ENCODE measurements around the gene SPATC1L. TPM values are rescaled to one million over a fixed set of nuclear protein-coding genes. Genes with fewer than 3 reads are reported as not detected.

SPATC1L gene
- total RNA-seq, 2 experiments from 2014 or later = 4.2 to 4.8 TPM

DNA sequence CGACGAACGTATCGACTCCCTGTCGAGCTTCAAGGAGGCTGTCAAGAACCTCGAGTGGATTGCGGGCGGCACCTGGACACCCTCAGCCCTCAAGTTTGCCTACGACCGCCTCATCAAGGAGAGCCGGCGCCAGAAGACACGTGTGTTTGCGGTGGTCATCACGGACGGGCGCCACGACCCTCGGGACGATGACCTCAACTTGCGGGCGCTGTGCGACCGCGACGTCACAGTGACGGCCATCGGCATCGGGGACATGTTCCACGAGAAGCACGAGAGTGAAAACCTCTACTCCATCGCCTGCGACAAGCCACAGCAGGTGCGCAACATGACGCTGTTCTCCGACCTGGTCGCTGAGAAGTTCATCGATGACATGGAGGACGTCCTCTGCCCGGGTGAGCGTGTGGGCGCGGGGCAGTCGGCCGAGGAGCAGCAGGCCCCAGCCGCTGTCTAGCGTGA is 58.4 kb downstream of the SPATC1L start:
- ATAC-seq (no peak), DNase-seq (peak; percentile 31)
- H3K27me3 Mint-ChIP-seq = no peaks in the 10 kb centered on the region
- no peak overlapping the region for H3K4me3 Mint-ChIP-seq
- H3K4me1 Mint-ChIP-seq = no peaks in the 10 kb centered on the region
- H3K9me3 Mint-ChIP-seq (ENCODE audit: low read depth) = no peaks in the 10 kb centered on the region
- CTCF ChIA-PET = no interaction called here
- no peaks in the 10 kb centered on the region for H3K36me3 Mint-ChIP-seq
- no peak overlapping the region for H3K27ac Mint-ChIP-seq

DNA sequence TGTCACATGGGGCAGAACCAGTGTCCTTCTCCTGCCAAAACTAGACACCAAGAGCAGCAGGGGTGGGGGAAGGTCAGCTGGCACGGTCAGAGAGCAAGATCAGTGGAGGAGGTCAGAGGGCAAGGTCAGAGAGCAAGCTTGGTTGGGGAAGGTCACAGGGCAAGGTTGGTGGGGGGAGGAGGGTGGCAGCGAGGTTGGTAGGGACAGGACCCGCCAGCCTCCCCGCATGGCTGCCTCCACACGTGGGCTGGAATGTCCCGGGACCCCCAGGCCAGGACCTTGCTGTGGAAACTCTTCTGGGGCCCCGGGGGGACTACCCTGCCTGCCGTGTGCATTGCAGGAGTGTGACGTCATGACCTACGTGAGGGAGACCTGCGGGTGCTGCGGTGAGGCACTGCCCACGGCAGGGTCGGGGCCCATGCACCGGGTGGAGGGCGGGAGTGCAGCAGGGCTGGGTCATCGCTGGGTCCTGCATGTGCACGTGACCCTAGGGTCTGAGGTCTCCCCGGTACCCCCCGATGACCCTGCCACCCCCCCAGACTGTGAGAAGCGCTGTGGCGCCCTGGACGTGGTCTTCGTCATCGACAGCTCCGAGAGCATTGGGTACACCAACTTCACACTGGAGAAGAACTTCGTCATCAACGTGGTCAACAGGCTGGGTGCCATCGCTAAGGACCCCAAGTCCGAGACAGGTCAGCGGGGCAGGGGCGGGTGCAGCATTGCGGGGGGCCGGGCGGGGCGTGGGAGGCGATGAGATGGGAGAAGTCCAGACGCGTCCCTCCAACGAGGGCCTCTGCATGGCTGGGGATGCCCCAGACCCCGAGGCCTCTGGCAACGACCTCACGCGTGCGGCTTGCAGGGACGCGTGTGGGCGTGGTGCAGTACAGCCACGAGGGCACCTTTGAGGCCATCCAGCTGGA is 59.1 kb downstream of the SPATC1L start:
- ATAC-seq (no peak), DNase-seq (peak; percentile 37)
- CTCF ChIA-PET = no interaction called here
- H3K36me3 Mint-ChIP-seq = no peaks in the 10 kb centered on the region
- H3K9me3 Mint-ChIP-seq (ENCODE audit: low read depth) = no peaks in the 10 kb centered on the region
- H3K27ac Mint-ChIP-seq = no peak overlapping the region
- H3K4me1 Mint-ChIP-seq = no peaks in the 10 kb centered on the region
- no peaks in the 10 kb centered on the region for H3K27me3 Mint-ChIP-seq
- H3K4me3 Mint-ChIP-seq = no peak overlapping the region

DNA sequence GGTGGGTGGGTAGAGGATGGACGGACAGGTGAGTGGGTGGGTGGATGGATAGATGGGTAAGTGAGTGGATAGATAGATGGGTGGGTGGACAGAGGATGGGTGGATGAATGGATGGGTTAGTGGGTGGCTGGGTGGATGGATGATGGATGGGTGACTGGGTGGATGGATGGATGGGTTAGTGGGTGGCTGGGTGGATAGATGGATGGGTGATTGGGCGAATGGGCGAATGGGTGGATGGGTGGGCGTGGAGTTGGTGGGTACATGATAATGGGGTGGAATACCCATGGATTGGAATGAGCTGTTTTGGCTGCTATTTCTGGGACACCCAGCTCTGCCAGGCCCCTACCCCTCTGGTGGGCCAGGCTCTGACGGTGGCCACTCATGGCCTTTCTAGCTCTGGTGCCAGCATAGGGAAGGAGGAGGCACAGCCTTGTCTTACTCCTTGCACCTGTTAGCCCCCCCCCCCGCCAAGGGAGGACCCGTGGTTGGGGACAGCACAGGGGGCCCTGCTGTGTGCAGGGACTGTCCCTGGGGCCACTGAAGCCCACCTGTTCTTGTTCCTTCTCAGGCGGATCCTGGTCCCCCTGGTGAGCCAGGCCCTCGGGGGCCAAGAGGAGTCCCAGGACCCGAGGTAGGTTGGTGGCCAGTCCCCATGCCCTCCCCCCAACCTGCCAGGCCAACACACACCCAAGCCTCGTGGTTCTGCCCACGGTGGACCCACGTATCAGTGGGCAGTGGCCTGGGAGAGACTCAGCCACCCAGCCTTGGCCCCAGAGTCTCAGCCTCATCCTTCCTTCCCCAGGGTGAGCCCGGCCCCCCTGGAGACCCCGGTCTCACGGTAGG is 60.0 kb downstream of the SPATC1L start:
- DNase-seq (peak; percentile 18), ATAC-seq (no peak)
- H3K27ac Mint-ChIP-seq = no peak overlapping the region
- no peaks in the 10 kb centered on the region for H3K4me1 Mint-ChIP-seq
- no peaks in the 10 kb centered on the region for H3K36me3 Mint-ChIP-seq
- H3K9me3 Mint-ChIP-seq (ENCODE audit: low read depth) = no peaks in the 10 kb centered on the region
- CTCF ChIA-PET = no interaction called here
- H3K27me3 Mint-ChIP-seq = no peaks in the 10 kb centered on the region
- no peak overlapping the region for H3K4me3 Mint-ChIP-seq

DNA sequence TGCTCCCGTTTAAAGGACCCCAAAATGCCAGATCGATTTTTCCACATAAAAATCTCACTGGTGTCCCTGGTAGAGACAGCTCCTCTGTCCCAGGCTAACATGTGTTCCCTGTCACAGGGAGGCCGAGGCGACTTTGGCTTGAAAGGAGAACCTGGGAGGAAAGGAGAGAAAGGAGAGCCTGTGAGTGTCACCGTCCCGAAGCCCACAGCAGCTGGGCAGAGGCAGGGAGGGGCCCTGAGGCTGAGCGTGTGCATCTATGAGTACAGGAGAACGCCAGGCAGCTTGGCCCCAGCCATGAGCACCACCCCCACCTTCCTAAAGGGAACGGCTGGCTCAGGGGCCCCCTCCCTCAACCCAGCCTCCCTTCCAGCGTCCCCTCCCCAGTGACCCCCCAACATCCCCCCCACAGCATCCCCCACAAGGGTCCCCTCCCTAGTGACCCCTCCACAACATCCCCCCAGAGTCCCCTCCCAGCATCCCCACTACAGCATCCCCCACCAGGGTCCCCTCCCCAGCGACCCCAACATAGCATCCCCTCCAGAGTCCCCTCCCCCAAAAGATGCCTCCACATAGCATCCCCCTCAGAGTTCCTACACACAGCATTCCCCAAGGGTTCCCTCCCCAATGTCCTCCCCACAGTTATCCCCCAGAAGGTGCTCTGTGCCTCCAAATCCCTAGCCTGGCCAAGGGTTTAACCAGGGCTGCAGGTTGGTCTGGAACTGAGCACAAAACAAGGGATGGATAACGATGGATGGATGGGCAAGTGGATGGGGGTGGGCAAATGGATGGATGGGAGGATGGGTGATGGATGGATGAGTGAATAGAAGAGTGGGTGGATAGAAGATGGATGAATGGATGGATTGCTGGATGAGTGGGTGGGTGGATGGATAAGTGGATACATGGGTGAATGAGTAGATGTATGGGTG is 61.2 kb downstream of the SPATC1L start:
- Mint-ChIP-seq H3K4me1 (no peaks in the 10 kb centered on the region), H3K27me3 (no peaks in the 10 kb centered on the region), H3K36me3 (no peaks in the 10 kb centered on the region), H3K27ac (no peak overlapping the region), H3K9me3 (ENCODE audit: low read depth) (no peaks in the 10 kb centered on the region), H3K4me3 (no peak overlapping the region)
- ATAC-seq (no peak), DNase-seq (peak; percentile 18)
- CTCF ChIA-PET = no interaction called here

DNA sequence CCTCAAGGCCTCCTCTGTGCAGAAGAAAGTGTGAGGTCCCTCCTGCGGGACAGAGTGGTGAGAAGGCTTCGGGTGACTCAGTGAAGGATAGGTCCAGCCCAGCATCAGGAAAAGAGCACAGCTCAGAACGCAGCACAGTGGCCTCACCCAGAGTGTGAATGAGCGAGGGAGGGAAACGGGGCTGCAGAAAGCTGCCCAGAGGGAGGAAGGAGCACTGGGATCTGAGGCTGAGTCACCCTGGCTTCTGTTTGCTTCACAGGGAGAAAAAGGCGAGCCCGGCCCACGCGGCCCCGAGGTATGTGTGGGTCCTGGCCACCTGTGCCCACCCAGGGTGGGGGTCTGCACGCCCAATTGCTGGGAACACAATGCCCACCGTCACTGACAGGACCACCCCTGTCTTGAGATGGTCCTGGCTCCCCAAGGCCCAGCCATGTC is 62.0 kb downstream of the SPATC1L start:
- ATAC-seq (no peak), DNase-seq (peak; percentile 27)
- Mint-ChIP-seq H3K36me3 (no peaks in the 10 kb centered on the region), H3K27ac (no peak overlapping the region), H3K4me3 (no peak overlapping the region), H3K27me3 (no peaks in the 10 kb centered on the region), H3K4me1 (no peaks in the 10 kb centered on the region), H3K9me3 (ENCODE audit: low read depth) (no peaks in the 10 kb centered on the region)
- CTCF ChIA-PET = no interaction called here

DNA sequence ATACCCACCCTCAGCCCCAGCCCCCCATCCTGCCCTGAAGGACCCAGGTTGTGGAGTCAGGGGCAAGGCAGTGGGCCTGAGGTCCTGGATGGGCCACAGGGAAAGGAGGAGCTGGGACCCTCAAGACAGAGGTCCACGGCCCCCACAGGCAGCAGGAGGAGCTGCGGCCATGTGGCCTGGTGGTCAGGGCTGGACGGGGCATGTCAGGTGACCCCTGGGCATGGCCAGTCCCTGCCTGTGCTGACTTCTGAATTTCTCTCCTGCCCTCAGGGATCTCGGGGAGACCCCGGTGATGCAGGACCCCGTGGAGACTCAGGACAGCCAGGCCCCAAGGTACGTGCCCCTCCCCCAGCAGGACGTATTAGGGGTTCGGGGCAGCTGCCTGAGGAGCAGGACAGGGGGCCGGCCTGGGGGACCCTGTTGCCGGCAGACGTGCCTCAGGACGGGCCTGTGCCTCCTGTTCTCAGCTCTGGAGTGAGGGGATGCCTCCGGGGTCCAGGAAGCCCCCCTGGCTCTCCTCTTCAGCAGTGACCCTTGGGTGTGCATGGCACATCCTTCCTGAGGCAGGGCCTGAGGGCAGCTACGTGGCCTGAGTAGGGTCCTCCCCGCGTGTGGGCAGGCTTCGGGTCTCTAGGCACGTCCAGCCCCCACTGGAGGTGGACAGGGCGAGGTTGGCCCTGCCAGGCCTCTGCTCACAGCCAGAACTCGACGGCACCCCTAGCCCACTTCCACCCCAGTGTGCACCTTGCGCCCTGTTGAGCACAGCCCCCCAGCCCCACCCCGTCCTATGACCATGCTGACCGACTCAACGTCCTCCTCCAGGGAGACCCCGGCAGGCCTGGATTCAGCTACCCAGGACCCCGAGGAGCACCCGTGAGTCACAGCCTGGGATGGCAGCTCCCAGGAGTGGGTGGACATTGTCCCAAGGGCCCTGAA is 62.7 kb downstream of the SPATC1L start:
- CTCF ChIA-PET = no interaction called here
- Mint-ChIP-seq H3K27me3 (no peaks in the 10 kb centered on the region), H3K36me3 (no peaks in the 10 kb centered on the region), H3K4me1 (no peaks in the 10 kb centered on the region), H3K27ac (no peak overlapping the region), H3K9me3 (ENCODE audit: low read depth) (no peaks in the 10 kb centered on the region), H3K4me3 (no peak overlapping the region)
- ATAC-seq = no peak
- peak; percentile 33 for DNase-seq

DNA sequence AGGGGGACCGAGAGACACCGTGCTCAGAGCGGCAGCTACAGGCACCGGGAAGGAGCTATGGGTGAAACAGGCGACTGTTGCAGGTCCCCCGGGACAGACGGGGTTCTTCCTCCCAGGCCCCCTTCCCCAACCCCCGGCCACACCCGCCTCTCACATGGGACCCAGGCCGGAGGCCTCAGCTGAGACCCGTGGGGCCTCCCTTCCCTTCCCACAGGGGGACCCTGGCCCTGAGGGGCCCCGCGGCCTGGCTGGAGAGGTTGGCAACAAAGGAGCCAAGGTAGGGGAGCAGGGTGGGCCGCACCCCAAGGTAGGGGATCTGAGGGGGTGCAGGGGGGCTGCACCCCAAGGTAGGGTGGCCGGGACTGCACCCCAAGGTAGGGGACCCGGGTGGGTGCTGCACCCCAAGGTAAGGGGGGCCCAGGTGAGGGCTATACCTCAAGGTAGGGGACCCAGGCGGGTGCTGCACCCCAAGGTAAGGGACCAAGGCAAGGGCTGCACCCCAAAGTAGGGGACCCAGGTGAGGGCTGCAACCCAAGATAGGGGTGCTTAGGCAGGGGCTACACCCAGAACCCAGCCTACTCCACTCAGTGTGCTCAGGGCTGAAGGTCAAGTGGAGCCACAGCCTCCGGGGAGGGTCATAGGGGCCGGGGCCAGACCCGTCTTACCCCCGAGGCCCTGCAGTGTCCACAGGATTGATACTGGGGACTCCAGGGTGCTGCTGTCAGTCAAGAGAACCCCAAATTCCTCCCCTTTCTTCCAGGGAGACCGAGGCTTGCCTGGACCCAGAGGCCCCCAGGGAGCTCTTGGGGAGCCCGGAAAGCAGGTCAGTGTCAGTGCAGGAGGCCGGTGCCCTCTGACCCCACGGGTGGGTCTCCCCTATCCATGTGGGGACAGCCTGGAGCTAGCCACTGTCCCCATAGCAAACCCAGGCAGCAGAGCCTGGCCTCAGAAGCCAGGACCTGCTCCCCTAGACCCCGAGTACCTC is 63.7 kb downstream of the SPATC1L start:
- Mint-ChIP-seq H3K9me3 (ENCODE audit: low read depth) (no peaks in the 10 kb centered on the region), H3K4me1 (no peaks in the 10 kb centered on the region), H3K4me3 (no peak overlapping the region), H3K27me3 (no peaks in the 10 kb centered on the region), H3K36me3 (no peaks in the 10 kb centered on the region), H3K27ac (no peak overlapping the region)
- DNase-seq (peak; percentile 35), ATAC-seq (no peak)
- CTCF ChIA-PET = no interaction called here

DNA sequence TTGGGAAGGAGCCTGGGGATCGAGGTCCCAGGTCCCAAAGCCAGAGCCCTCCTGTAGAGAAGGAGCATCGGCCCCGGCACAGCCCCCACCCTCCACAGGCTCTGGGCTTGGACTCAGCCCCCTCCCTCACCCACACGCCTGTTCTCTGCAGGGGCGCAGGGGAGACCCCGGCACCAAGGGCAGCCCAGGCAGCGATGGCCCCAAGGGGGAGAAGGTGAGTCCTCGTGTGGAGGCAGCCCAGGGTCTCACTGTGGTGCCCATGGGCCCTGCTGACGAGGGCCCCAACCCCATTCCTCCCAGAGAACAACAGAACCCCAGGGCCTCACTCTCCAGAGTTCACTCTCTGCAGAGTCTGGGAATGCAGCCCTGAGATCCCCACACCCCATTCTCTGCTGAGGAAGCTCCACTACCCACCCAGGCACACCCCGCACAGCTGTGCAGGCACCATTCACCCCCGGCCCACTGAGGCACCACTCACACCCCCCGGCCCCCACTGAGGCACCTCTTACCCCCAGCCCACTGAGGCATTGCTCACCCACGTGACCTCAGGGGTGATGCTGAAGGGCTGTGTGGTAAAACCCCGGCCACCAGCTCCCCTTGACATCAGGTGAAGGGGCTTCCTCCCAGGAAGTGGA is 64.5 kb downstream of the SPATC1L start:
- no peaks in the 10 kb centered on the region for H3K27me3 Mint-ChIP-seq
- DNase-seq (peak; percentile 22), ATAC-seq (no peak)
- no peak overlapping the region for H3K4me3 Mint-ChIP-seq
- H3K36me3 Mint-ChIP-seq = no peaks in the 10 kb centered on the region
- no peaks in the 10 kb centered on the region for H3K9me3 Mint-ChIP-seq (ENCODE audit: low read depth)
- CTCF ChIA-PET = no interaction called here
- H3K4me1 Mint-ChIP-seq = no peaks in the 10 kb centered on the region
- H3K27ac Mint-ChIP-seq = no peak overlapping the region

DNA sequence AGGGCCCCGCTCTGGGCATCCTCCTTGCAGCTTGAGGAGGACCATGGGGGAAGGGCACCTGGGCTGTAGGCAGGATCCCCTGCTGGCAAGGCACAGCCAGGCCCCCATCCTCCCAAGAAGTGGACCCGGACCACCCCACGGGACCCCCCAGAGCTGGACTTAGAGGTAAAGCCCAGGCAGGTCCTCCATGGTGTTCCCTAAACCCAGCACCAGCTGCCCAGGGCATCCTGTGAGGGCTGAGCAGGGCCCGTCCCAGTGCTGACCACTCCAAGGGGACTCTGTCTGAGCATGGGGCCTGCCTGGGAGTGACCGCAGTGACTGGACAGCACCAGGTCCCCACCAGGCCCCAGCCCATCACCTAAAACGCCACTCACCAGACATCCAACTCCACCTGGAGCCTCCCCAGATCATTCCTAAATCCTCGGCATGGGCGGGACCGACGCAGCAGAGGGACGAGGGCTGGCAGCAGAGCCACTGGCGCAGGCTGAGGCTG is 65.1 kb downstream of the SPATC1L start:
- DNase-seq (peak; percentile 26), ATAC-seq (no peak)
- Mint-ChIP-seq H3K9me3 (ENCODE audit: low read depth) (no peaks in the 10 kb centered on the region), H3K27ac (no peak overlapping the region), H3K36me3 (no peaks in the 10 kb centered on the region), H3K27me3 (no peaks in the 10 kb centered on the region), H3K4me1 (no peaks in the 10 kb centered on the region), H3K4me3 (no peak overlapping the region)
- CTCF ChIA-PET = no interaction called here

DNA sequence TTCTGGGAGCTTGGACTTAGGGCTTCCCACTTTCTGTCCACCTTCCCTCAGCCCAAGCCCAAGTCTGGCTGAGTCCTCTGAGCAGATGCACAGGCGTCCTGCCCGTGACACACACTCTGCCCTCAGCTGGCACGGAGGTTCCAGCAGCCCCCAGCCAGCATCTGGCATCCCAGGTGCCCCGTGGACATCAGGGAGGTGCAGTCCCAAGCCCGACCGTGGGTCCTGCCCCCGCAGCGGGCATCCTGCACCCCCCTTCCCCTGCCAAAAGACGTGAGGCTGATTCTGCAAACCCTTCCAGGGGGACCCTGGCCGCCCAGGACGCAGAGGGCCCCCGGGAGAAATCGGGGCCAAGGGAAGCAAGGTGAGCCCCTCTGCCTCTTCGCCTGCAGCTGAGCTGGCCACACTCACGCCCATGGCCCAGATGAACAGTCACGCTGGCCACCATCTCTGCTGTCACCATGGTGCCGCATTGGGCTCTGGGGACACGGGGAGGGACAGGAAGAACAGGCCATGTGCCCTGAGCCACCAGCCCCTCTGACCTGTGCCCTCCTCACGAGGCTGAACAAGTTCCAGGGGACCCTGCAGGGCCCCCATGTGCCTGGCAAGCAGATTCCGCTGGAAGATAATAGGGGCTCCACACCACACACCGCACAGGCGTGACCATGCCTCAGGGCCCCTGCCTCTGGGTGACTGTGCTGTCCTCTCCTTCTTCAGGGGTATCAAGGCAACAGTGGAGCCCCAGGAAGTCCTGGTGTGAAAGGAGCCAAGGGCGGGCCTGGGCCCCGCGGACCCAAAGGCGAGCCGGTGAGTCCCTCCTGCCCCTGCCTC is 65.7 kb downstream of the SPATC1L start:
- DNase-seq = peak; percentile 23
- H3K27me3 Mint-ChIP-seq = no peaks in the 10 kb centered on the region

More for the DNA sequence above, 65.7 kb downstream of the SPATC1L start:
- Mint-ChIP-seq H3K4me1 (no peaks in the 10 kb centered on the region), H3K9me3 (ENCODE audit: low read depth) (no peaks in the 10 kb centered on the region), H3K36me3 (no peaks in the 10 kb centered on the region), H3K27ac (no peak overlapping the region), H3K4me3 (no peak overlapping the region)
- no peak for ATAC-seq
- CTCF ChIA-PET = no interaction called here
